OCI-LY3 (cell line): ENCODE results near the gene HCN2.

Experiments
- CTCF ChIP-seq: fragments of 200-600, 300-600 bp; sonication (generic); IDR thresholded peaks from 2 replicates; pipeline ENCODE4 v1.5.1; 2014; ENCODE audit warnings: antibody characterized with exemption, low read length, low read depth
- EZH2phosphoT487 ChIP-seq: fragments of 200-600 bp; shearing (Covaris generic); IDR thresholded peaks from 2 replicates; pipeline ENCODE4 v1.6.1; 2018; ENCODE audit warnings: antibody characterized with exemption, mixed run types, low read depth

GRCh38 chr19:660793-661426 is 71.2 kb downstream of the HCN2 start:
- TF ChIP-seq CTCF (no peak), EZH2phosphoT487 (no peak)
